Prostate gland (tissue), 2 donors: Measurements from ENCODE around the gene NRG4.

Experiments used
- CTCF ChIP-seq, 4 experiments: fragments of 200-600 bp in 2 of 4; fragments of 450-650 bp in 2 of 4; sonication (generic) in 2 of 4; IDR thresholded peaks; 1 replicate in 3 of 4; 2 replicates in 1 of 4; pipeline ENCODE4 v1.5.1; 2016 to 2019; ENCODE audit warnings: antibody characterized with exemption in 4 of 4, mild to moderate bottlenecking in 2 of 4, moderate library complexity in 2 of 4
- POLR2AphosphoS5 ChIP-seq: sonication (generic); formaldehyde crosslinking; IDR thresholded peaks from one replicate; pipeline ENCODE4 v1.6.1; 2017; ENCODE audit warnings: antibody characterized with exemption

GRCh38 chr15:75994220-75994619 lies 18.0 kb downstream of the NRG4 start:
- no peak for TF ChIP-seq CTCF (IDR thresholded peaks at IDR 0.05)
- no peak for TF ChIP-seq POLR2AphosphoS5
